Mesenchymal stem cell (in vitro differentiated cells and primary cell): ENCODE results near the gene DDAH2.

Source experiments
- DNase-seq: peaks from one replicate; pipeline ENCODE4 v3.0.0-alpha.2; 2013
- H2AFZ ChIP-seq: one replicate; pipeline ENCODE4 v1.6.1; 2013; ENCODE audit warnings: low read depth, mild to moderate bottlenecking, control low read depth, inconsistent platforms, low read length, moderate library complexity
- H2AK5ac ChIP-seq: 2 replicates; pipeline ENCODE4 v1.6.1; 2013; ENCODE audit warnings: low read length, moderate library complexity, mild to moderate bottlenecking, inconsistent platforms; ENCODE audit not compliant: severe bottlenecking
- H2BK120ac ChIP-seq: one replicate; pipeline ENCODE4 v1.6.1; 2013; ENCODE audit warnings: low read depth, mild to moderate bottlenecking, inconsistent platforms, low read length, moderate library complexity
- H2BK12ac ChIP-seq, 2 experiments: one replicate each; pipeline ENCODE4 v1.6.1; 2013; ENCODE audit warnings: inconsistent platforms in 2 of 2, low read length in 2 of 2, mild to moderate bottlenecking in 2 of 2, moderate library complexity in 2 of 2, control low read depth in 1 of 2
- H2BK15ac ChIP-seq: one replicate; pipeline ENCODE4 v1.6.1; 2013; ENCODE audit warnings: mild to moderate bottlenecking, low read depth, inconsistent platforms; ENCODE audit not compliant: poor library complexity, severe bottlenecking
- H2BK5ac ChIP-seq: 2 replicates; pipeline ENCODE4 v1.6.1; 2013; ENCODE audit warnings: low read depth, mild to moderate bottlenecking, low read length, control low read depth, inconsistent platforms; ENCODE audit not compliant: poor library complexity, severe bottlenecking
- H3K14ac ChIP-seq, 2 experiments: one replicate each; pipeline ENCODE4 v1.6.1; 2013; ENCODE audit warnings: inconsistent platforms in 2 of 2, low read length in 2 of 2, control low read depth in 1 of 2, mild to moderate bottlenecking in 1 of 2, moderate library complexity in 1 of 2
- H3K18ac ChIP-seq, 2 experiments: one replicate each; pipeline ENCODE4 v1.6.1; 2013; ENCODE audit warnings: inconsistent platforms in 2 of 2, low read length in 2 of 2, control low read depth in 1 of 2, low read depth in 1 of 2, mild to moderate bottlenecking in 1 of 2
- H3K23ac ChIP-seq, 2 experiments: one replicate each; pipeline ENCODE4 v1.6.1; 2013; ENCODE audit warnings: inconsistent platforms in 2 of 2, low read length in 2 of 2, mild to moderate bottlenecking in 2 of 2, moderate library complexity in 2 of 2, control low read depth in 1 of 2
- H3K27ac ChIP-seq: 2 replicates; pipeline ENCODE4 v1.5.1; 2013; ENCODE audit warnings: mild to moderate bottlenecking, moderate library complexity, low read length, control low read depth, inconsistent platforms; ENCODE audit not compliant: poor library complexity, severe bottlenecking
- H3K27me3 ChIP-seq, 2 experiments: 2 replicates each; pipeline versions ENCODE4 v1.6.1 to v1.7.0; 2013; ENCODE audit warnings: low read length in 2 of 2, mild to moderate bottlenecking in 2 of 2, moderate library complexity in 2 of 2, control low read depth in 1 of 2, inconsistent platforms in 1 of 2; ENCODE audit not compliant: control insufficient read depth in 1 of 2, insufficient read depth in 1 of 2
- H3K36me3 ChIP-seq, 2 experiments: 2 replicates each; pipeline versions ENCODE4 v1.6.1 to v1.7.0; 2013; ENCODE audit warnings: low read length in 2 of 2, control low read depth in 1 of 2, inconsistent platforms in 1 of 2, low read depth in 1 of 2, mild to moderate bottlenecking in 1 of 2; ENCODE audit not compliant: insufficient read depth in 2 of 2, control insufficient read depth in 1 of 2
- H3K4ac ChIP-seq, 2 experiments: one replicate each; pipeline ENCODE4 v1.6.1; 2013; ENCODE audit warnings: inconsistent platforms in 2 of 2, low read length in 2 of 2, mild to moderate bottlenecking in 2 of 2, moderate library complexity in 2 of 2, control low read depth in 1 of 2, low read depth in 1 of 2
- H3K4me1 ChIP-seq: 2 replicates; pipeline ENCODE4 v1.6.1; 2013; ENCODE audit warnings: low read depth, low read length, control low read depth; ENCODE audit not compliant: control insufficient read depth, insufficient read depth
- H3K4me2 ChIP-seq: 2 replicates; pipeline ENCODE4 v1.6.1; 2013; ENCODE audit warnings: low read length, mild to moderate bottlenecking, inconsistent platforms; ENCODE audit not compliant: poor library complexity, severe bottlenecking
- H3K4me3 ChIP-seq, 2 experiments: 2 replicates each; pipeline versions ENCODE4 v1.5.1 to v1.7.0; 2013; ENCODE audit warnings: low read length in 2 of 2, mild to moderate bottlenecking in 2 of 2, control low read depth in 1 of 2, low read depth in 1 of 2; ENCODE audit not compliant: insufficient read depth in 1 of 2
- H3K79me1 ChIP-seq: replicated peaks from 2 replicates; pipeline ENCODE4 v1.6.1; 2013; ENCODE audit warnings: mild to moderate bottlenecking, control low read depth, low read length, inconsistent platforms; ENCODE audit not compliant: poor library complexity, severe bottlenecking
- H3K9ac ChIP-seq: 2 replicates; pipeline ENCODE4 v1.7.0; 2013; ENCODE audit warnings: mild to moderate bottlenecking, low read length, moderate library complexity
- H3K9me3 ChIP-seq: 2 replicates; pipeline ENCODE4 v1.7.0; 2013; ENCODE audit warnings: mild to moderate bottlenecking, low read length; ENCODE audit not compliant: control insufficient read depth
- H4K8ac ChIP-seq: one replicate; pipeline ENCODE4 v1.6.1; 2013; ENCODE audit warnings: inconsistent platforms, mild to moderate bottlenecking, low read length, moderate library complexity
- H4K91ac ChIP-seq: one replicate; pipeline ENCODE4 v1.6.1; 2013; ENCODE audit warnings: mild to moderate bottlenecking, low read length, inconsistent platforms
- WGBS: methylation state at CpG from one replicate; pipeline ENCODE4 v1.1.7; 2013; ENCODE audit warnings: mixed read lengths; 5-methylcytosine and 5-hydroxymethylcytosine counted together

The DDAH2 gene

DNA sequence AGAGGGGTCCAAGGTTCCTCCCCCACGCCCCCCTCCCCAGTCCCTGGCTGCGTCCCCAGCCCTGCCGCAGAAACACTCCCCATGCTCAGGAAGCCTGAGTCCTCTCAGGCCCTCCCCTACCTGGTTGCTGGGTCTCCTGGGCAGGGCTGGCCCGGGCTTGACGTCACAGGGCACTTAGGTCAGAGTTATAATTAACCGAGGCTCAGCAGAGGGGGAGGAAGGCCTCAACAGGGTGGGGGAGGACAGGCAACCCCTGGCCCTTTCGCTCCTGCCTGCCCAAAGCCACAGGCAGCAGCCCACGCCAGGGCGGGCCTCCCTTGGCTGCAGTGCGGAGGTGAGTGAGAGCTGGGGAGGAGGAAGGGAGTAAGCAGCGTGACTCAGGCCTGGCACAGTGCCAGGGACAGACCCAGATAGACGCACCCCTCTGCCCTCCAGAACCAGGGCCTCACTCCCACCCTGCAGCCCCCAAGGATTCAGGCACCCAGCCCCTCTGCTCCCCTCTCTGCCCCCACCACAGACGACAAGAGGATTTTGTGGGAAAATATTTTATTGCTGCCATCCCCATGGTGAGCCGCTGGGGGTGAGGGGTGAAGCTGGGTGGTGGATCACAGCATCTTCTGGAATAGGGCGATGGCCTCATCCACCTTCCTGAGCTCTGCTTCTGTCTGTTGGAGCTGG lies 48.0 kb upstream of the DDAH2 start, which contains the start of gene VWA7:
TSS of gene VWA7 (minus strand) at position 340 of the 678 bp plus-strand sequence. CDS start 549 bp downstream, outside the sequence.
- Histone ChIP-seq H3K18ac (peak within 1 kb of the TSS; percentile 35 to 48), H2AK5ac (peak within 1 kb of the TSS; percentile 49), H3K27ac (no peak within 1 kb of the TSS), H3K23ac (no peak within 1 kb of the TSS), H2AFZ (peak within 1 kb of the TSS; percentile 14), H2BK120ac (peak within 1 kb of the TSS; percentile 19), H3K27me3 (no peaks in the 10 kb centered on the region), H3K4me1 (peaks cover 16% of the 10 kb centered on the region), H2BK5ac (no peak within 1 kb of the TSS), H3K36me3 (peaks cover 39 to 48% of the 10 kb centered on the region in 2 experiments), H3K14ac (peak within 1 kb of the TSS in 1 of 2 experiments; percentile 19), H3K9me3 (no peaks in the 10 kb centered on the region), H3K4me3 (peak within 1 kb of the TSS in 1 of 2 experiments; percentile 18), H4K8ac (peak within 1 kb of the TSS; percentile 72), H2BK12ac (peak within 1 kb of the TSS in 1 of 2 experiments; percentile 66), H2BK15ac (peak within 1 kb of the TSS; percentile 45), H4K91ac (peak within 1 kb of the TSS; percentile 30), H3K4me2 (peak within 1 kb of the TSS; percentile 20), H3K79me1 (no peaks in the 10 kb centered on the region), H3K4ac (peak within 1 kb of the TSS; percentile 5 to 47), H3K9ac (peak within 1 kb of the TSS; percentile 47)
- WGBS, result 55% methylated on average over 9 of the region's 15 CpGs
- DNase-seq, result peak; percentile 66

- no peaks in the 10 kb centered on the region for H3K27me3 ChIP-seq
- H3K14ac ChIP-seq, result no peak overlapping the region
- H3K4me1 ChIP-seq, result peaks cover 16% of the 10 kb centered on the region
- H4K91ac ChIP-seq, result peak overlapping the region; percentile 30
- no peak overlapping the region for H2BK5ac ChIP-seq
- H2BK120ac ChIP-seq, result peak overlapping the region; percentile 19
- peak overlapping the region; percentile 20 for H3K4me2 ChIP-seq
- H2AFZ ChIP-seq, result no peak overlapping the region
- DNase-seq, result no peak
- H4K8ac ChIP-seq, result peak overlapping the region; percentile 72
- H3K9me3 ChIP-seq, result no peaks in the 10 kb centered on the region
- H3K27ac ChIP-seq, result no peak overlapping the region
- H3K18ac ChIP-seq, result peak overlapping the region; percentile 35 to 48
- H3K4ac ChIP-seq, result peak overlapping the region in 1 of 2 experiments; percentile 47
- no peaks in the 10 kb centered on the region for H3K79me1 ChIP-seq
- H3K9ac ChIP-seq, result peak overlapping the region; percentile 47
- peak overlapping the region in 1 of 2 experiments; percentile 18 for H3K4me3 ChIP-seq
- peak overlapping the region; percentile 32 for H2AK5ac ChIP-seq
- H3K23ac ChIP-seq, result no peak overlapping the region
- H3K36me3 ChIP-seq, result peaks cover 33 to 42% of the 10 kb centered on the region in 2 experiments
- 74% methylated on average over 14 of the region's 14 CpGs for WGBS
- H2BK12ac ChIP-seq, result peak overlapping the region in 1 of 2 experiments; percentile 21
- H2BK15ac ChIP-seq, result peak overlapping the region; percentile 45
Measured at GRCh38 chr6:31776485-31776988, 47.4 kb upstream of the DDAH2 start.

DNA sequence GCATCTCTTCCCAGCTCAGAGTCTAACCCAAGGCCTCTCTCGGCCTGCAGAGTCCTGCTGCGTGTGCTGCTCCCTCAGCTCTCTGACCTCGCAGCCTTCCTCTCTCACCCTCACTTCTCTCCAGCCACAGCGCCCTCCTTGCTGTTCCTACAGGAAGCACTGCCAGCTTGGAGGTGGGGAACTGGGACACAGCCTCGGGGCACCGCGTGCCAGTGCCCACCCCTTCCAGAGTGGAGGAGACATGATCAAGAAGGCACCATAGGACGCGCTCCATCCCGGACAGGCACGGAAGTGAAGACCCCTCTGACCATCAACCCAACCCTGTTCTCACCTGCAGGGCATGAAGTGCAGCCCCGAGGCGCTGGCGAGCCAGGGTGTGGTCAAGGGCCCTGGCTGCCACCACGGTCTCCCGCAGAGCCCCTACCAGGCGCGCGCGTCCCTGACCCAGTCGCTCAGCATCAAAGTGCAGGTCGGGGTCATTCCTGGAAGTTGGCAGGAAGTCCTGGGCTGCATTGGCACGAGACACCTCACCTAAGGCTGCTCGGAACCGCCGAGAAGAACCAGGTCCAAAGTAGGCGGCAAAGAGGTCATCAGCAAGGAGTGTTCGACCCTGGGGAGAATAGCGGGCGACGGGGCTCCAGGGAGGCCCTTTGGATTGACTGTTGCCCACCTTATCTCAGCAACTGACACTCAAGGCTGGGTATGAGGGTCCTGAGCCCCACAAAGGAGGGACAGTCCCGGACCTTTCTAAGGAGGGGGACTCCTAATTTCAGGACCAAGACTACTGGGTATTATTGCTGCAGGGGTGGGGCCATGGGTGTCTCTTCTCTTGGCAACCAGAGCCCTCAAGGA lies 46.8 kb upstream of the DDAH2 start:
- Histone ChIP-seq H3K27ac (no peak overlapping the region), H3K23ac (no peak overlapping the region), H3K4me3 (no peak overlapping the region), H2BK12ac (no peak overlapping the region), H2AFZ (no peak overlapping the region), H3K4me2 (no peak overlapping the region), H3K14ac (no peak overlapping the region), H4K8ac (no peak overlapping the region), H2BK120ac (no peak overlapping the region), H2AK5ac (peak overlapping the region; percentile 18), H3K79me1 (no peaks in the 10 kb centered on the region), H4K91ac (no peak overlapping the region), H2BK5ac (no peak overlapping the region), H3K4ac (no peak overlapping the region), H3K18ac (no peak overlapping the region), H3K36me3 (peaks cover 27 to 35% of the 10 kb centered on the region in 2 experiments), H3K9ac (no peak overlapping the region), H2BK15ac (no peak overlapping the region), H3K9me3 (no peaks in the 10 kb centered on the region), H3K27me3 (no peaks in the 10 kb centered on the region), H3K4me1 (peaks cover 16% of the 10 kb centered on the region)
- DNase-seq, result no peak
- WGBS, result 93% methylated on average over 32 of the region's 32 CpGs

DNA sequence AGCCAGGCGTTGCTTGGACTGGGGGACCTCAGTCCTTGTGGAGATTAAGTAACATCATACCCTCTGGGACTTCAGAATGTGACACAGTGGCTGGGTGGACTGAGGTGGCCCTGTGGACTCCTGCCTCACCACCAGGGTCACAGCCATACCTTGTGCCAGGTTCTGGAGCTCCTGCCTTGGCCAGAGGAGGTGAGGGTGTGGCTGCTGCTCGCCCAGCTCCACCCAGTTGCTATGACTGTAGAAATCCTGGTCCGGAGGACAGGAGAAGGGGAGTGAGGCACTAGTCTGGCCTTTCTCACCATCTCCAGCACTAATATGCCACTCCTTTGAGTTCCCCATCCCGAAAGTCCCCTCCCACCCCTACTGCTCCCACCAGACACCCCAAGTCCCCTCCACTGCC lies 46.1 kb upstream of the DDAH2 start:
- Histone ChIP-seq H3K4me3 (no peak overlapping the region), H3K4me2 (no peak overlapping the region), H2BK5ac (no peak overlapping the region), H4K8ac (no peak overlapping the region), H2BK12ac (no peak overlapping the region), H3K4ac (no peak overlapping the region), H3K9ac (no peak overlapping the region), H3K9me3 (no peaks in the 10 kb centered on the region), H3K23ac (no peak overlapping the region), H3K4me1 (peaks cover 16% of the 10 kb centered on the region), H2BK15ac (no peak overlapping the region), H2AFZ (no peak overlapping the region), H3K36me3 (peaks cover 20 to 28% of the 10 kb centered on the region in 2 experiments), H3K18ac (no peak overlapping the region), H3K27ac (no peak overlapping the region), H2AK5ac (no peak overlapping the region), H3K14ac (no peak overlapping the region), H4K91ac (no peak overlapping the region), H3K79me1 (no peaks in the 10 kb centered on the region), H2BK120ac (no peak overlapping the region), H3K27me3 (no peaks in the 10 kb centered on the region)
- no peak for DNase-seq
- 94% methylated on average over 3 of the region's 4 CpGs for WGBS
